Upper lobe of right lung (tissue), 1 donor: ENCODE results near the gene PKD1L1. TPM values are rescaled to one million over a fixed set of nuclear protein-coding genes. Genes with fewer than 3 reads are reported as not detected.

Source experiments
- ATAC-seq: fragments of 200-7000 bp; cut with Tn5 transposase; one replicate; pipeline ENCODE4 v1.9.1; 2020; ENCODE audit warnings: mild to moderate bottlenecking, moderate library complexity
- DNase-seq: peaks from one replicate; pipeline ENCODE4 v3.0.0-alpha.2; 2020
- H3K27ac ChIP-seq: fragments of 200-600 bp; one replicate; pipeline ENCODE4 v1.8.0; 2022
- H3K27me3 ChIP-seq: fragments of 200-600 bp; one replicate; pipeline ENCODE4 v1.8.0; 2022; ENCODE audit warnings: mild to moderate bottlenecking
- H3K36me3 ChIP-seq: fragments of 200-600 bp; one replicate; pipeline ENCODE4 v1.8.0; 2022
- H3K4me1 ChIP-seq: fragments of 200-600 bp; one replicate; pipeline ENCODE4 v1.8.0; 2022
- H3K4me3 ChIP-seq: fragments of 200-600 bp; one replicate; pipeline ENCODE4 v1.8.0; 2022; ENCODE audit warnings: mild to moderate bottlenecking
- H3K9me3 ChIP-seq: fragments of 200-600 bp; one replicate; pipeline ENCODE4 v1.8.0; 2022
- CTCF ChIP-seq: fragments of 200-600 bp; IDR thresholded peaks from one replicate; pipeline ENCODE4 v1.8.0; 2022; ENCODE audit warnings: antibody characterized with exemption
- intact Hi-C: fragments of 100-400 bp; cut with DNase I; formaldehyde crosslinking; loops from one replicate; pipeline ENCODE4 v1.11.0; 2022
- total RNA-seq: library from RNA; stranded (reverse); fragmentation: NEBNext Ultra II Directional; extraction: Animal tissue kit (Norgen Biotek cat#: 25700); gene quantifications from one replicate; pipeline ENCODE4 v1.2.1, GENCODE V29; 2021
- donor health status: DM: no; HTN: yes; CAD: no; lungs with severe emphysema.

Gene PKD1L1
- total RNA-seq, 1 donor from 2014 or later: 1.0 TPM

DNA sequence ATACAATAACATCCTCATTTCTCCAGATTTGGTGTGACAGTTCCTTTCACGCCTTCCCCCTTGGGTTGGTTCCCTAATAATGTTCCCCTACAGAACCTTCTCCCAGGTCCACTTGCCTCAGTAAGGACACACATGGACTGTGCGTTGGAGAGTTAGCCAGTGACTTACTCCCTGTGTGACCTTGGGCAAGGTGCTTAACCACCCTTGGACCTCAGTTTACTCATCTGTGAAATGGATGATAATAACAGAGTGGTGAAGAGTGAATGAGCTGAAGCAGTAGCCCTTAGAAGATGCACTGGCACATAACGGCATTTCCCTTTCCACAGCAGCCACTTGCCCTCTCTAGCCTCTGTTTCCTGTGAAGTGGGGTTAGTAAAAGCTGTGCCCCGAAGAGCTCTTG is 175.8 kb downstream of the PKD1L1 start:
- Histone ChIP-seq H3K27me3 (no peaks in the 10 kb centered on the region), H3K4me1 (no peaks in the 10 kb centered on the region), H3K4me3 (no peak overlapping the region), H3K27ac (no peak overlapping the region), H3K9me3 (no peaks in the 10 kb centered on the region), H3K36me3 (no peaks in the 10 kb centered on the region)
- intact Hi-C loops: no loop called here
- no peak for ATAC-seq
- TF ChIP-seq CTCF: no peak
- no peak for DNase-seq

DNA sequence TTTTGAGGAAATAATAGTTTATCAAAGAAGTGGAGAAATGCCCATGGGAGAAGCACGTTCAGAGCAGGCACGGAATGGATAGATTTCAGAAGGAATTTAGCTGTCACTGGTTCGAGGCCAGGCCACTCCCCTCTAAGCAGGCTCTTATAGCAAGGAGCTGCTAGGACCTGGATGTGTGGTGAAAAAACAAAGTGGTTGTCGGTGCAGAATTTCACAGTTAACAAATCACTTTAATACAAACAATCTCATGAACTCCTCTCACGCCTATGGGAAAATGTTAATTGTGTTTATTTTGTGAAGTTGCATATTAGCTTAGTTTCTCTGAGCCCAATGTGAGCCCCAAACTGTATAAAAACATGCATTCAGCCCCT is 176.3 kb downstream of the PKD1L1 start:
- Histone ChIP-seq H3K36me3 (no peaks in the 10 kb centered on the region), H3K27ac (no peak overlapping the region), H3K4me3 (no peak overlapping the region), H3K4me1 (no peaks in the 10 kb centered on the region), H3K27me3 (no peaks in the 10 kb centered on the region), H3K9me3 (no peaks in the 10 kb centered on the region)
- intact Hi-C loops: no loop called here
- no peak for DNase-seq
- ATAC-seq: no peak
- no peak for TF ChIP-seq CTCF

DNA sequence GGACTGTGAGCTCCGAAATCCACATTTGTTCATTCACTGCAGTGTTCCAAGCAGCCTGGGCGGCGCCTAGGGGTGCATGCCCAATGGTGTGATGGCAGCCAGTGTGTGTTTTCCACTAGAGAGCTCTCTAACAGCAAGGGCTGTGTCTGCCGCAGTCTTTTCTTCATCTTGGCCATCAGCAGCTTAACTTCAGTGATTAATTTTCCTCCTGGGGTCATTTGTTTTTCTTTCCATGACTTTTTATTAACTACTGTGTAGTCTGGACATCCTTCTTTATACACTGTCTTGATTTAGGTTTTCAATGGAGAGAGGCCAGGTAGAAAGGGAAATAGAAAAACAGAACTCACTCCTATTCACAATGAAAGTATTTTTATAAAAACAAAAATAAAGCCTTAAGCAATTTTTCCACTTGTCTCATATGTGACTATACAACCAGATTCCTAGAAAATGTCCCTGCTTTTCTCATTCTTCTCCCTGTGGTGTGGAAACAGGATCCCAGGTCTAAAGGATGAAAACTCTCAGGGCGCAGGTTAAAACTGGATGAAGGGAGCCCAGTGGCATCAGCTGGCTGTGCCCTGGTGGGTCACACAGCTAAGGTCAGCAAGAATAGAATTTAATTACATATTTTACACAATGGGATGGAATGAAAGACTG is 176.8 kb downstream of the PKD1L1 start:
- intact Hi-C loops: no loop called here
- no peak for TF ChIP-seq CTCF
- ATAC-seq (no peak), DNase-seq (no peak)
- Histone ChIP-seq H3K4me1 (no peaks in the 10 kb centered on the region), H3K27ac (no peak overlapping the region), H3K36me3 (no peaks in the 10 kb centered on the region), H3K9me3 (no peaks in the 10 kb centered on the region), H3K4me3 (no peak overlapping the region), H3K27me3 (no peaks in the 10 kb centered on the region)

- DNase-seq: no peak
- intact Hi-C loops: no loop called here
- Histone ChIP-seq H3K27me3 (no peaks in the 10 kb centered on the region), H3K27ac (no peak overlapping the region), H3K4me1 (no peaks in the 10 kb centered on the region), H3K4me3 (no peak overlapping the region), H3K36me3 (no peaks in the 10 kb centered on the region), H3K9me3 (no peaks in the 10 kb centered on the region)
- no peak for TF ChIP-seq CTCF
- ATAC-seq: no peak
Observed at GRCh38 chr7:47766126-47766525, 182.1 kb downstream of the PKD1L1 start.

- Histone ChIP-seq H3K36me3 (no peaks in the 10 kb centered on the region), H3K27ac (no peak overlapping the region), H3K4me1 (no peaks in the 10 kb centered on the region), H3K27me3 (no peaks in the 10 kb centered on the region), H3K4me3 (no peak overlapping the region), H3K9me3 (no peaks in the 10 kb centered on the region)
- DNase-seq (no peak), ATAC-seq (no peak)
- TF ChIP-seq CTCF: no peak
- intact Hi-C loops: no loop called here
Observed at GRCh38 chr7:47765373-47765979, 182.8 kb downstream of the PKD1L1 start.
